ENCODE results near the gene ADPRS.

DNA sequence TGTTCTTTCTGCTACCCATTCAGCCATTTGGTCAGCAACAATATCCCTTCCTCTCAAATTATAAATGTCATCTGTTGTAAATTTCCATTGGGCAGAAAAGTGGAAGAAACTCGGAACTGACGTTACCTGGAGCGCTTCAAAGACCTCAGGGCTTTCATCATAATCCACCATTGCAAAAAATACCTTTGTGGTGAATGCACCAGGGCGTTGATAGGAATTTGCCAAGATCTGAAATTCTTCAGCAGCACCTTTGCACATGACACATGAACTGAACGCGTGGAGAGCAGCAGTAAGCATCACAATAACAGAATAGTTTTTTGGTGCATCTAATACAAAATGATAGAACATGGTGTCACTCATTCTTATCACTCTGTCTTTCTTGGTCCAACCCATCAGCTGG lies 7.9 kb upstream of the ADPRS start:
- TF ChIP-seq, protein P1, sequence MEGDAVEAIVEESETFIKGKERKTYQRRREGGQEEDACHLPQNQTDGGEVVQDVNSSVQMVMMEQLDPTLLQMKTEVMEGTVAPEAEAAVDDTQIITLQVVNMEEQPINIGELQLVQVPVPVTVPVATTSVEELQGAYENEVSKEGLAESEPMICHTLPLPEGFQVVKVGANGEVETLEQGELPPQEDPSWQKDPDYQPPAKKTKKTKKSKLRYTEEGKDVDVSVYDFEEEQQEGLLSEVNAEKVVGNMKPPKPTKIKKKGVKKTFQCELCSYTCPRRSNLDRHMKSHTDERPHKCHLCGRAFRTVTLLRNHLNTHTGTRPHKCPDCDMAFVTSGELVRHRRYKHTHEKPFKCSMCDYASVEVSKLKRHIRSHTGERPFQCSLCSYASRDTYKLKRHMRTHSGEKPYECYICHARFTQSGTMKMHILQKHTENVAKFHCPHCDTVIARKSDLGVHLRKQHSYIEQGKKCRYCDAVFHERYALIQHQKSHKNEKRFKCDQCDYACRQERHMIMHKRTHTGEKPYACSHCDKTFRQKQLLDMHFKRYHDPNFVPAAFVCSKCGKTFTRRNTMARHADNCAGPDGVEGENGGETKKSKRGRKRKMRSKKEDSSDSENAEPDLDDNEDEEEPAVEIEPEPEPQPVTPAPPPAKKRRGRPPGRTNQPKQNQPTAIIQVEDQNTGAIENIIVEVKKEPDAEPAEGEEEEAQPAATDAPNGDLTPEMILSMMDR (IDR thresholded peaks at IDR 0.05; ENCODE audit: insufficient read depth, low read depth, low read length) = no peak
- TF ChIP-seq EZH2 (IDR thresholded peaks at IDR 0.05; ENCODE audit: insufficient read depth, low read length) = no peak

Measured in astrocyte (in vitro differentiated cells and primary cell).